GM18498 (cell line): ENCODE data around the gene GPR34.
"Not testable (repeated sequence)": the region's sequence is repeated elsewhere in the genome, so short reads cannot be mapped to it uniquely, and the experiment has no call there.

ENCODE experiments used
- ATAC-seq: cut with Tn5 transposase; IDR thresholded peaks from one replicate; pipeline ENCODE4 v1.9.1; 2021; ENCODE audit warnings: mild to moderate bottlenecking, moderate library complexity; ENCODE audit not compliant: unreplicated experiment

Gene GPR34

GRCh38 chrX:41688835-41689234, at the start of gene GPR34:
Gene GPR34, plus strand, starts transcription at chrX:41688973. Its CDS starts 6,661 bp downstream, at chrX:41695634.
- no peak for ATAC-seq

GRCh38 chrX:41646201-41646600, 42.6 kb upstream of the GPR34 start:
- ATAC-seq = not testable (repeated sequence)

DNA sequence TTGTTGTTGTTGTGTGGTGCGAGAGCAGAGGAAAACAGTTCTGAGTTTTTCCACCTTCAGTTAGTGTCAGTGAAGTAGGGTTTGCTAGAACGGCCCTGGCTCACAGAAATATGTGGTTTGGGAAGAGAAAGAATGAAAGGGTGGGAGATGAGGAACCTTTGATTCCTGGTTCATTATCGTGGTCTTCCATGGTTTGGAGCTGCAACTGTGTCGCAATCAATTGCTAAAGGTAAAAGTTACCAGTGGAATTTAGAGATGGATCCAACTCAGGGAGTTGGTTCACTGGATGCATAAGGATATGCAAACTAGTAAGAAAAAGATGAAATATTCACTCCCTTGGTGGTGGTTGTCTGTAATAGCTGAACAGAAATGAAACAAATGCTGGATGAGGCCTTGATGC, 35.6 kb upstream of the GPR34 start:
- ATAC-seq = no peak

GRCh38 chrX:41655101-41655500, 33.7 kb upstream of the GPR34 start:
- no peak for ATAC-seq

DNA sequence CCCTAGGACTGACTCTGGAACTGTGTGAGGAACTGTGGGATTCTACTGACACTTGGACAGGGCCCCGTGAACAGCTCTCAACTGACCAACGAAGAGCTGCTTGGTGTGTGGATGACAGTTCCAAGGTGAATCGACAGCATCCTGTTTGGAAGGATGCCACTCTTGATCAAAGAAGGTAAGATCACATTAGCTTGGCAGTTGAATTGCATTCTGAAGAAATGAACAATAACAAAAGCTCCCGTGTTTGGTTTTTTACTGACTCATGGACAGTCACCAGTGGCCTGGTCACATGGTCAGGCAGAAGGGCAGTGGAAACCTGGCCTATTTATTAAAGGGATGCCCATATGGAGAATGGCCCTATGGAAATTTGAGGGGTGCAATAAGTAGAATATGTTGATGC, 33.1 kb upstream of the GPR34 start:
- ATAC-seq = no peak

- ATAC-seq = no peak
These were observed 27.2 kb upstream of the GPR34 start for GRCh38 chrX:41661366-41662095.

DNA sequence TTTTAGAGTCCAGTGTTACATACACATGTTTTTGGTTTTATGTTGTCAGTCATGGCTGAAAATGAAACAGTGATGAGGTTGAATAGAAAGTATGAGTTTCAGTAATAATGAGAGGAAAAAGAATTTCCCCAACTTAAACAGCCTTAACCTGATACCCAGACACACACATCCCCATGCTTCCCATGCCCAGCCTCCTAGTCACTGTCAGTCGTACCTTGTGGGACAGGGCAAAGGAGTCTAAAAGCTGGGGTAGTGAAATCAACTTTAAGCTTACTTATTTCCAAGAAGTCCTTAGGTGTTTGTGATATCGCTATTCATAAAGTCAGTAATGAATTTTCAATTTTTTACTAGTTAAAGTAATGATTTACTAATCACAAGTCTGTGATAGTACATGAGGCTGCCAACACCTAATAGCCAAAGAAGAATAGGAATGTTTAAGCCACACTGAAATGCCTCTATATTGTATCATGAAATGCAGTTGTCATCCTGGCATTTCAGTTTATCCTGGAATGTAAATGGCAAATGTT, 24.3 kb upstream of the GPR34 start:
- peak; percentile 85 for ATAC-seq

DNA sequence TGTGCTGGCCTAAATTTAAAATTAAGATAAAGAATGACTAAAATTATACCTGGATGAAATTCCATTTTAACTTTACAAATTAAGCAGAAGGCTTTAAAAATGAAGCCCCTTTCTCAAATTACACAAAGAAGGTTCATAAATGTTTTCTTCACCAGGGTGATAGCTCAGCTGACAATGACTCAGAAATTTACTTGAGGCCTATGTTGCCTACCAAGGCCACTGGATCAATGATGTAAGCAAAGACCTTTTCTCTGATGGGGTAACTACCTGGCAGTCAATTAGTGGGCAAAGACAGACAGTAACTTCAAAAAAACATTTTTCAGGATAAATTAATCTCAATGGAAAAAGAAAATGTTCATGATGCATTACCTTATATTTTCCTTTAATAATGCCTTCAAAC, 23.9 kb upstream of the GPR34 start:
- ATAC-seq = no peak

- no peak for ATAC-seq
These were observed 23.1 kb upstream of the GPR34 start for GRCh38 chrX:41665686-41666085.

DNA sequence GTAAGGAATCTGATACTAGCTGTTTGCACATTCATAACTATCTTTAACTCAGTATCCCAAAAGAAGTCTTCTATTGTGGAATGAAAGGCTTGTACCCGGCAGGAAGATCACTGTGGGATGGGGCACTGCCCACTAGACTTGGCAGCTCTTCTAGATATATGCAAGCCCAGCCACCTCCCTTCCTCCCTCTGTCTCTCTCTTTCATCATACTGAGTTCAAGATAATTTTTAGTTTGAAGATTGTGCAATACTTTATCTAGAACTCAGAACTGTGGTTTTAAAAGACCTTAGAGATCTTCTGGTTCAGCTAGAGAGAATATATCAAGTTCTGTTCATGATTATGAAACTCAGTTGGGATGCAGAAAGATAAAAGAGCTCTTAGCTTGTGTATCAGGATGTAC, 22.5 kb upstream of the GPR34 start:
- no peak for ATAC-seq

DNA sequence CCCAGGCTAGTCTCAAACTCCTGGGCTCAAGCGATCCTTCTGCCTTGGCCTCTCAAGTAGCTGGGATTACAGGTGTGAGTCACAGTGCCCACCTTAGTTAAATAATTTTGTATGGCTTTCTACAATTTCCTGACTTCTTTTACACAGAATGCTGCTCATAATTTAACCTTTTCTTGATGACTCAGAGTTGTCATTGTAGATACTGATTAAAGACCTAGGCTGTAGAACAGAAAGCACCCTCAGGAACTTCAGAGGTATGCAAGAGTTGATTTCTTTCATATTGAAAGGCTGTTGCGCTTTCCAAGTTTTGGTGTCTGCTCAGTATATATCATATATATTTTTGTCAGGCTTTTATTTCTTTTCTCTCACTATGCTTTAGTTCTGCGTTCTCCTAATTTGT, 21.1 kb upstream of the GPR34 start:
- no peak for ATAC-seq

DNA sequence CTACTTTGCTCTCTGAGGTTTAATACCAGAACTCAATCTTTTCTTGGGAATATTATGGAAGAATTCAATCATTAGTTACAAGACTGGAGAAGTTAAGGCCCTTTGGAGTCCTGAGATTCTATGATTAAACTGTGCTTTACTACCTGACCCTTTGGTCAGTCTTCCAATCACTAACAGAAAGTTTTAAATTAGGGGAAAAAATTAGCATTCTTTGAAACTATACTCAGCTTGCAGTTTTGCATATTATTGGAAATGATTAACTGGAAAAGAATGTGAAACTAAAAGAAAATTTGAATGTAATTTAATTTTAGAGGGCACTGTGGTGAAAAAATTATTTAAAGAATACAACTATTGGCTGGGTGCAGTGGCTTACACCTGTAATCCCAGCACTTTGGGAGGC, 18.7 kb upstream of the GPR34 start:
- ATAC-seq = no peak

DNA sequence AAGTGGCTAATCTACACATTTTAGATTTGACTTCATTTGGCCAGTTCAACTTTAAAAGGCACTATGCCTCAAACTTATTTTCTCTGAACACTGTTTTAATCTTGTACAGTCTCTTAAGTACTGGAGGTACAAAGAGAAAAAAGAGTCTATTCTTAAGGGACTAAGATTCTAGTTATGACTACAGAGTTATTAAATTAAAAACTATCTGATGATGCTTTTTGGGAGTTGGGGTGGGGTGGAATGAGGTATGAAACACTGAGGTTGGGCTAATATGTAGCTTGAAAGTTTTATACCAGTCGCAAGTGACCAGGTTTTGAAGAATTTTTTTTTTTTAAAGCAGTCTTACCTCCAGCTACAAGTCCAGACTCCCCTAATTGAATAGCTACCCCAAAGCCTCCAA, 17.7 kb upstream of the GPR34 start:
- no peak for ATAC-seq

GRCh38 chrX:41672643-41673042, 16.1 kb upstream of the GPR34 start:
- no peak for ATAC-seq

- ATAC-seq = not testable (repeated sequence)
These were observed 12.4 kb upstream of the GPR34 start for GRCh38 chrX:41676361-41676760.

DNA sequence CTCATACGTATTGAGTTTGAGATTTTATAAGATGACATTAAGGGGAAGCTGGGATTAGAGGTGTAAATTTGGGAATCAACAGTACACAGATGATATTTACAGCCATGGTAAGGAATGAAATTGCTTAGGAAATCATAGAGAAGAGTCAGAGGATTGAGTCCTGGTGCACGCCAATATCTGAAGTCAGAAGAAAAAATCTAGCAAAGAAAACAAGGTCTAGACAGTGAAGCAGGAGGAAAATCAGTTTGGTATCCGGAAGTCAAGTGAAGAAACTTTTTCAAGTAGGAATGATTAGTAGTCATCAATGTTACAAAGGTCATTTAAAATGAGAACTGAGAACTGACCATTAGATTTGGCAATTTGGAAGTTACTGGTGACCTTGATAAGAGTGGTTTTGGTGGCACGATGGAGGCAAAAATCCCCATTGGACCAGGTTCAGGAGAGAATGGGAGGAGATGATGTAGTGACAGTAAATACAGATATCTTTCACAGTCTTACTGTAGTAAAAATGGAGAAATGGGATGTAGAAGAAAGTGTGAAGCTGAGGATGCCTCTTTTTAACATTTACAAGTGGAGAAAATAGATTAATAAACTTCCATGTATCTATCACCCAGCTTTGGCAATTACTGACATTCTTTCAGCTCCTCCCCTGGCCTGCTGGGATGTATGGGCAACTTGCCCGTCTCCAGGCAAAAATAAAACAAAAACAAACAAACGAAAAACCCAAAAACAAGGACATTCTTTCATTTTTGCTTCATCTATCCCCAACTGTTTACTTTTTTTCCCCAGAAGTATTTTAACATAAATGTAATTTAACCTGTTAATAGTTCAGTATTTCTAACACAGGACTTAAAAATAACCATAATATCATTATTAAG, 11.4 kb upstream of the GPR34 start:
- ATAC-seq = no peak

GRCh38 chrX:41684138-41684537, 4.6 kb upstream of the GPR34 start:
- no peak for ATAC-seq

DNA sequence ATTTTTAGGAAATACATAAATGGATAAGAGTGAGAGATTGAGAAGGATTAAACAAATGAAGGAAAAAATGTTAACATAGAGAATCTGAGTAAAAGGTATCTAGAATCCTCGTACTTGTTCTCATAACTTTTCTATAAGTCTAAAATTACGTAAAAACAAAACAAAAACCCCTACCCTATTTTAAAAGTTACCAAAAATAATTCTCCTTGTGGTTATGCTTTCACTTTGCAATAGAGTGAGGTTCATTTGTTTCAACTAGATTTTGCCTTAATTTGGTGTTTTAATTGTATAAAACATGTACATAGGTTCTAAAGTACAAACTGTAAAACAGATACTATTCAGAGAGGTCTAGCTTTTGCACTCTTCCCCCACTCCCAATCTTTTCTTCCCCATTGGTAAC, 3.8 kb upstream of the GPR34 start:
- no peak for ATAC-seq

DNA sequence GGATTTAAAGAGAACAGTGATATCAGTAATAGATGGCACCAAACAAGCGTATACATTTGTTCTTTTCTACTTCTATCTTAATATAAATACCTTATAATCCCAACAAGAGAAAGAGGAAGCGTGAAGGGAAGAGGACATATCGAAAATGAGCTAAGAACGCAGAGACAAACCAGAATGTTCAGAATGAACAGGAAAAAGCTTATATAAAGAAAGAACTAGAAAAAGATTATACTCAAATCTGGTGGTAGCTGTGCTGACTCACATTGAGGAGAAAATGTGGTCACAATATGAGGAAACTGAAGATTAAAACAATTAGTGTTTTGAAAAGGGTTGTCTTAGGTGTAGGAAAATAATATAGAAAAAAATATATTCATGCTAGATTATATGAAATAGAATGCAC, 2.0 kb upstream of the GPR34 start:
- no peak for ATAC-seq

DNA sequence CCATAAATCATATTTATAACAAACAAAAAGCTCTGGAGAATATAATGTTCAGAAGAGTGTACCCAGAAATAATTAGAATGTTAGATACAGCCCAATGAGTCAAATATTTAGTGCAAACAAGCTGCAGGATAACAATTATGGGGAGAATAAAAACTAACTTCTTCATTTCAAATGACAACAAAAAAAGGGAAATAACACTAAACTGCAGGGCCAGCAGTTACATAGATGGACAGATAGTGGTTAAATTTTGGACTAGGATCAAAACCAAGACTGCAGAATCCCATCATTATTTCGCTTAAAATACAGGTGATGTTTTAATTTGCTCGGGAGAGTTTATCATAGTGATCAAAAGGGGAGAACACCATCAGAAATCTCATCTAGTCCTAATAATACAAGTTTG, 617 bp upstream of the GPR34 start:
- ATAC-seq = no peak

- no peak for ATAC-seq
These were observed 938 bp downstream of the GPR34 start for GRCh38 chrX:41689711-41690110.

DNA sequence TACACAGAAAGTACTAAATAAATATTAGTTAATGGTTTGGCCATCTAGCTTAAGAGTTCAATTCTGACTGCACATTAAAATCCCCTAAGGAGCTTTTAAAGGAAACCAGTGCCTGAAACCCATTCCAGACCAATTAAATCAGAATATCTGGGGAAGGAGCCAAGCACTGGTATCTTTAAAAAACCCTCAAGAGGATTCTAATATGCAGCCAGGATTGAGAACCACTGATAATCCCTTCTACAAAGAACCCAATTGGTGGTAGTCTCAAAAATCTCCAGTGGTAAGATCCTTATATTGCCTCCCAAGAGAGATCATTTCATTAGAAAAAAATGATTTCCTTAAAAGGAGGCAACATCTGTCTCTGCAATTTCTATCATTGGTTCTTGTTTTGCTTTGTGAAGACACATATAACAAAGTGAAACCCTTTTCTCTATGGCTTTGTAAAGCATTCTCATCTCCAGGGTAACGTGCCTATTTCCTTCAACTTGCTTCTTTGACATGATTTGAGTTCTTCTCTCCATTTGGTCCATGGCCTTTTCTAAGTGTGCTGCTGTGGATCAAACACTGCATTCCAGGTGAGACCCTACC, 3.5 kb downstream of the GPR34 start:
- ATAC-seq = no peak
